ENCODE measurements around the gene SOD2. TPM values are rescaled to one million over a fixed set of nuclear protein-coding genes. Genes with fewer than 3 reads are reported as not detected.
"Not testable (repeated sequence)": the region's sequence is repeated elsewhere in the genome, so short reads cannot be mapped to it uniquely, and the experiment has no call there.

SOD2 gene
- total and polyA plus RNA-seq, 2 donors (not counting 1 experiment from before 2014, with no cell fraction given): 96.1 to 1,311 TPM

DNA sequence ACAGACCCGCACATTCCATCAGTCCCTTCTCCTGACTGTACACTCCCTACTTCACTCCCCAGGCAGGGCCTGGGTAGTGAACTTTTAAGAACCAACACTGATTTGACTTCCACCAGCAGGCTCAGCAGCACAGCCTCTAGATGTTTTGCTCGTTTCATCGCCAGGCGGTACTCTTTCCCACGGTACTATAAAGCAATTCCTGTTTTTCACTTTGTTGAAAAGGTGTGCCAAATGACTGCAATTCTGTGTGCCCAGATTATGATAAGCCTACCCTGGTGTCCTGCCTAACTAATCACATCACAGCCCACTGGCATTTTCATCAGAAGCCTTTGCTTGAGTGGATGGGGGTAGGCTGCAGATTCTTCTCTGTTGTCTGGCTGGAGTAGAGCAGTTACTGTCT is 21.4 kb upstream of the SOD2 start:
- no peaks in the 10 kb centered on the region for H4K20me1 ChIP-seq (ENCODE audit: control insufficient read depth, extremely low read depth, insufficient read depth, low read length)
- H3K79me2 ChIP-seq (ENCODE audit: control insufficient read depth, insufficient read depth, low read length): peaks cover 2% of the 10 kb centered on the region
- TF ChIP-seq, protein P1, sequence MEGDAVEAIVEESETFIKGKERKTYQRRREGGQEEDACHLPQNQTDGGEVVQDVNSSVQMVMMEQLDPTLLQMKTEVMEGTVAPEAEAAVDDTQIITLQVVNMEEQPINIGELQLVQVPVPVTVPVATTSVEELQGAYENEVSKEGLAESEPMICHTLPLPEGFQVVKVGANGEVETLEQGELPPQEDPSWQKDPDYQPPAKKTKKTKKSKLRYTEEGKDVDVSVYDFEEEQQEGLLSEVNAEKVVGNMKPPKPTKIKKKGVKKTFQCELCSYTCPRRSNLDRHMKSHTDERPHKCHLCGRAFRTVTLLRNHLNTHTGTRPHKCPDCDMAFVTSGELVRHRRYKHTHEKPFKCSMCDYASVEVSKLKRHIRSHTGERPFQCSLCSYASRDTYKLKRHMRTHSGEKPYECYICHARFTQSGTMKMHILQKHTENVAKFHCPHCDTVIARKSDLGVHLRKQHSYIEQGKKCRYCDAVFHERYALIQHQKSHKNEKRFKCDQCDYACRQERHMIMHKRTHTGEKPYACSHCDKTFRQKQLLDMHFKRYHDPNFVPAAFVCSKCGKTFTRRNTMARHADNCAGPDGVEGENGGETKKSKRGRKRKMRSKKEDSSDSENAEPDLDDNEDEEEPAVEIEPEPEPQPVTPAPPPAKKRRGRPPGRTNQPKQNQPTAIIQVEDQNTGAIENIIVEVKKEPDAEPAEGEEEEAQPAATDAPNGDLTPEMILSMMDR (conservative IDR thresholded peaks at IDR 0.05 in 1 of 2, IDR thresholded peaks at IDR 0.05 in 1 of 2; ENCODE audit: low read depth in 1 of 2, low read length in 2 of 2): no peak
- no peak for TF ChIP-seq EZH2 (IDR thresholded peaks at IDR 0.05; ENCODE audit: low read length, missing control alignments)
- peaks cover 7% of the 10 kb centered on the region for H3K4me1 ChIP-seq (ENCODE audit: control insufficient read depth, extremely low read depth, insufficient read depth, low read length)
- no peaks in the 10 kb centered on the region for H3K9me3 ChIP-seq (ENCODE audit: control insufficient read depth, insufficient read depth, low read depth, low read length)
- no peaks in the 10 kb centered on the region for H3K27me3 ChIP-seq (ENCODE audit: control insufficient read depth, insufficient read depth, low read length)
- no peak overlapping the region for H3K4me3 ChIP-seq (replicated peaks in 1 of 4; ENCODE audit: control extremely low read depth in 1 of 4, insufficient read depth in 1 of 4, low read depth in 3 of 4, low read length in 4 of 4)
- H3K36me3 ChIP-seq (ENCODE audit: control insufficient read depth, insufficient read depth, low read length): no peaks in the 10 kb centered on the region
- H3K4me2 ChIP-seq (ENCODE audit: extremely low read depth, insufficient read depth, low read length): no peak overlapping the region
- DNase-seq (ENCODE audit: low read depth in 2 of 2): no peak
- H3K9ac ChIP-seq (ENCODE audit: insufficient read depth, low read length): no peak overlapping the region
- no peak overlapping the region for H3K27ac ChIP-seq (ENCODE audit: insufficient read depth, low read length)
- no peak overlapping the region for H2AFZ ChIP-seq (ENCODE audit: low read length)

GRCh38 chr6:159713984-159714383 is 20.9 kb upstream of the SOD2 start:
- Histone ChIP-seq H3K79me2 (ENCODE audit: control insufficient read depth, insufficient read depth, low read length) (no peaks in the 10 kb centered on the region), H3K9me3 (ENCODE audit: control insufficient read depth, insufficient read depth, low read depth, low read length) (no peaks in the 10 kb centered on the region), H3K36me3 (ENCODE audit: control insufficient read depth, insufficient read depth, low read length) (no peaks in the 10 kb centered on the region), H3K4me1 (ENCODE audit: control insufficient read depth, extremely low read depth, insufficient read depth, low read length) (peaks cover 7% of the 10 kb centered on the region), H3K27me3 (ENCODE audit: control insufficient read depth, insufficient read depth, low read length) (no peaks in the 10 kb centered on the region), H2AFZ (ENCODE audit: low read length) (no peak overlapping the region), H4K20me1 (ENCODE audit: control insufficient read depth, extremely low read depth, insufficient read depth, low read length) (no peaks in the 10 kb centered on the region), H3K4me3 (replicated peaks in 1 of 4; ENCODE audit: control extremely low read depth in 1 of 4, insufficient read depth in 1 of 4, low read depth in 3 of 4, low read length in 4 of 4) (no peak overlapping the region), H3K27ac (ENCODE audit: insufficient read depth, low read length) (no peak overlapping the region), H3K9ac (ENCODE audit: insufficient read depth, low read length) (no peak overlapping the region), H3K4me2 (ENCODE audit: extremely low read depth, insufficient read depth, low read length) (no peak overlapping the region)
- TF ChIP-seq, protein P1 (conservative IDR thresholded peaks at IDR 0.05 in 1 of 2, IDR thresholded peaks at IDR 0.05 in 1 of 2; ENCODE audit: low read depth in 1 of 2, low read length in 2 of 2): no peak
- TF ChIP-seq EZH2 (IDR thresholded peaks at IDR 0.05; ENCODE audit: low read length, missing control alignments): no peak
- DNase-seq (ENCODE audit: low read depth in 2 of 2): no peak

DNA sequence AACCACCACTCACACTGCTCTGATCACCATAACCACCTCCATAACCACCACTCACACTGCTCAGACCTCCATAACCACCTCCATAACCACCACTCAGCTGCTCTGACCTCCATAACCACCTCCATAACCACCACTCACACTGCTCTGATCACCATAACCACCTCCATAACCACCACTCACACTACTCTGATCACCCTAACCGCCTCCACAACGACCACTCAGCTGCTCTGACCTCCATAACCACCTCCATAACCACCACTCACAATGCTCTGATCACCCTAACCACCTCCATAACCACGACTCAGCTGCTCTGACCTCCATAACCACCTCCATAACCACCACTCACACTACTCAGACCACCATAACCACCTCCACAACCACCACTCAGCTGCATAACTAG is 19.3 kb upstream of the SOD2 start:
- not testable (repeated sequence) for DNase-seq (ENCODE audit: low read depth in 2 of 2); H3K9me3 ChIP-seq (ENCODE audit: control insufficient read depth, insufficient read depth, low read depth, low read length); H3K4me1 ChIP-seq (ENCODE audit: control insufficient read depth, extremely low read depth, insufficient read depth, low read length)

GRCh38 chr6:159710603-159711002 is 17.6 kb upstream of the SOD2 start:
- not testable (repeated sequence) for H2AFZ ChIP-seq (ENCODE audit: low read length); H3K79me2 ChIP-seq (ENCODE audit: control insufficient read depth, insufficient read depth, low read length); H4K20me1 ChIP-seq (ENCODE audit: control insufficient read depth, extremely low read depth, insufficient read depth, low read length); H3K36me3 ChIP-seq (ENCODE audit: control insufficient read depth, insufficient read depth, low read length); H3K4me3 ChIP-seq (replicated peaks in 1 of 4; ENCODE audit: control extremely low read depth in 1 of 4, insufficient read depth in 1 of 4, low read depth in 3 of 4, low read length in 4 of 4); H3K4me1 ChIP-seq (ENCODE audit: control insufficient read depth, extremely low read depth, insufficient read depth, low read length); H3K4me2 ChIP-seq (ENCODE audit: extremely low read depth, insufficient read depth, low read length); H3K27me3 ChIP-seq (ENCODE audit: control insufficient read depth, insufficient read depth, low read length); H3K27ac ChIP-seq (ENCODE audit: insufficient read depth, low read length); H3K9ac ChIP-seq (ENCODE audit: insufficient read depth, low read length); DNase-seq (ENCODE audit: low read depth in 2 of 2); H3K9me3 ChIP-seq (ENCODE audit: control insufficient read depth, insufficient read depth, low read depth, low read length)

More for the DNA sequence above, 19.3 kb upstream of the SOD2 start:
- not testable (repeated sequence) for H3K4me3 ChIP-seq (replicated peaks in 1 of 4; ENCODE audit: control extremely low read depth in 1 of 4, insufficient read depth in 1 of 4, low read depth in 3 of 4, low read length in 4 of 4); H3K9ac ChIP-seq (ENCODE audit: insufficient read depth, low read length); H4K20me1 ChIP-seq (ENCODE audit: control insufficient read depth, extremely low read depth, insufficient read depth, low read length); H3K27ac ChIP-seq (ENCODE audit: insufficient read depth, low read length); H3K79me2 ChIP-seq (ENCODE audit: control insufficient read depth, insufficient read depth, low read length); H3K27me3 ChIP-seq (ENCODE audit: control insufficient read depth, insufficient read depth, low read length); H2AFZ ChIP-seq (ENCODE audit: low read length); H3K36me3 ChIP-seq (ENCODE audit: control insufficient read depth, insufficient read depth, low read length); H3K4me2 ChIP-seq (ENCODE audit: extremely low read depth, insufficient read depth, low read length)
